GM12891 (cell line): Measurements from ENCODE around the gene TSR1. TPM values are rescaled to one million over a fixed set of nuclear protein-coding genes. Genes with fewer than 3 reads are reported as not detected.
A peak's percentile ranks its signal among the peaks of the same experiment; 100 is the strongest.

Experiments used
- DNase-seq: peaks from one replicate; pipeline ENCODE4 v3.0.0; 2011; ENCODE audit warnings: low spot score; ENCODE audit not compliant: insufficient read length
- FAIRE-seq: peaks from 2 replicates; lab custom pipeline; 2011; peaks lifted over from hg19 to GRCh38; lab: Jason Lieb, UNC
- PAX5 ChIP-seq: IDR thresholded peaks from 2 replicates; pipeline ENCODE4 v1.6.1; 2011; ENCODE audit warnings: low read length, moderate library complexity, mild to moderate bottlenecking; ENCODE audit not compliant: insufficient read depth, severe bottlenecking
- POLR2A ChIP-seq: IDR thresholded peaks from 2 replicates; pipeline ENCODE4 v1.6.1; 2011; ENCODE audit warnings: low read depth, low read length, control low read depth
- POLR2AphosphoS5 ChIP-seq: IDR thresholded peaks from 2 replicates; pipeline ENCODE4 v1.6.1; 2011; ENCODE audit warnings: low read depth, low read length, control low read depth
- POU2F2 ChIP-seq: IDR thresholded peaks from 2 replicates; pipeline ENCODE4 v1.6.1; 2011; ENCODE audit warnings: low read depth, mild to moderate bottlenecking, control low read depth, low read length, moderate library complexity
- SPI1 ChIP-seq: IDR thresholded peaks from 2 replicates; pipeline ENCODE4 v1.6.1; 2011; ENCODE audit warnings: low read depth, low read length, control low read depth
- TAF1 ChIP-seq: IDR thresholded peaks from 2 replicates; pipeline ENCODE4 v1.6.1; 2011; ENCODE audit warnings: low read depth, low read length, control low read depth
- polyA plus RNA-seq: library from polyadenylated mRNA; unstranded; fragments of >200 nt; gene quantifications from one replicate; pipeline ENCODE4 v1.2.1, GENCODE V29; 2012; ENCODE audit warnings: low read depth, missing spikeins, inconsistent platforms; ENCODE audit not compliant: missing spikeins

TSR1 gene
- polyA plus RNA-seq, result 32.4 TPM

GRCh38 chr17:2336215-2336851 lies at the start of gene TSR1:
Gene TSR1 (minus strand): TSS chr17:2336457. CDS start chr17:2336427, 30 bp downstream.
- DNase-seq (peak; percentile 98), FAIRE-seq (peak; percentile 99)
- peak; percentile 88 for TF ChIP-seq POLR2AphosphoS5
- peak; percentile 92 for TF ChIP-seq TAF1
- no peak for TF ChIP-seq SPI1
- peak; percentile 82 for TF ChIP-seq POU2F2
- no peak for TF ChIP-seq PAX5
- TF ChIP-seq POLR2A, result peak; percentile 93

GRCh38 chr17:2385240-2386210 lies 49.3 kb upstream of the TSR1 start:
- FAIRE-seq (no peak), DNase-seq (no peak)
- TF ChIP-seq POLR2A (no peak), POU2F2 (no peak), TAF1 (no peak), PAX5 (no peak)

GRCh38 chr17:2384439-2385127 lies 48.3 kb upstream of the TSR1 start:
- TF ChIP-seq SPI1 (no peak), POLR2A (no peak), TAF1 (no peak), POU2F2 (no peak), POLR2AphosphoS5 (no peak), PAX5 (no peak)
- FAIRE-seq (no peak), DNase-seq (no peak)

- FAIRE-seq, result no peak
- no peak for DNase-seq
- no peak for TF ChIP-seq SPI1
- TF ChIP-seq PAX5, result no peak
- no peak; the same call in 1 of the 2 replicates for TF ChIP-seq POLR2A
- no peak for TF ChIP-seq TAF1
- TF ChIP-seq POLR2AphosphoS5, result no peak
- no peak for TF ChIP-seq POU2F2
Observed at GRCh38 chr17:2383628-2384167, 47.4 kb upstream of the TSR1 start.

GRCh38 chr17:2380950-2381649 lies 44.8 kb upstream of the TSR1 start:
- TF ChIP-seq POLR2AphosphoS5, result no peak
- no peak for TF ChIP-seq TAF1
- TF ChIP-seq POLR2A, result no peak
- TF ChIP-seq PAX5, result no peak
- FAIRE-seq, result no peak
- DNase-seq, result no peak

GRCh38 chr17:2380226-2380922 lies 44.1 kb upstream of the TSR1 start:
- DNase-seq (no peak), FAIRE-seq (no peak)
- no peak for TF ChIP-seq POLR2AphosphoS5
- TF ChIP-seq POLR2A, result peak; percentile 20; the same call in 1 of the 2 replicates
- no peak for TF ChIP-seq POU2F2

GRCh38 chr17:2379489-2380225 lies 43.4 kb upstream of the TSR1 start:
- TF ChIP-seq POLR2AphosphoS5 (no peak), POLR2A (no peak), TAF1 (no peak), POU2F2 (no peak), SPI1 (no peak), PAX5 (no peak)
- FAIRE-seq (no peak), DNase-seq (no peak)

GRCh38 chr17:2378905-2379304 lies 42.6 kb upstream of the TSR1 start:
- FAIRE-seq, result no peak
- no peak for DNase-seq
- TF ChIP-seq SPI1 (no peak), POLR2A (no peak), POLR2AphosphoS5 (no peak), TAF1 (no peak), PAX5 (no peak)
